A549 (cell line): ENCODE data around the gene PALLD.

Experiments used
- CTCF ChIP-seq: fragments of >200 bp; sonication (Bioruptor Twin); formaldehyde crosslinking; IDR thresholded peaks from 3 replicates; pipeline ENCODE4 v1.5.1; 2016
- EHF ChIP-seq: fragments of 250-450 bp; sonication (Bioruptor Pico); IDR thresholded peaks from 2 replicates; pipeline ENCODE4 v1.5.0; 2020; ENCODE audit warnings: mild to moderate bottlenecking
- ESRRA ChIP-seq: fragments of 150-350 bp; IDR thresholded peaks from 2 replicates; pipeline ENCODE4 v1.6.1; 2014; ENCODE audit warnings: mild to moderate bottlenecking, low read length, borderline replicate concordance
- JUNB ChIP-seq: fragments of >200 bp; sonication (Bioruptor Twin); formaldehyde crosslinking; IDR thresholded peaks from 2 replicates; pipeline ENCODE4 v1.6.1; 2016
- KDM1A ChIP-seq: fragments of 200-600 bp; sonication (generic); IDR thresholded peaks from 2 replicates; pipeline ENCODE4 v1.6.1; 2016; ENCODE audit warnings: low read depth, mild to moderate bottlenecking
- MAX ChIP-seq: IDR thresholded peaks from 2 replicates; pipeline ENCODE4 v1.6.1; 2012
- NPAS2 ChIP-seq: fragments of 250-450 bp; sonication (Bioruptor Pico); IDR thresholded peaks from 2 replicates; pipeline ENCODE4 v1.8.0; 2022; ENCODE audit warnings: mild to moderate bottlenecking, moderate library complexity, borderline replicate concordance
- PBX3 ChIP-seq: IDR thresholded peaks from 2 replicates; pipeline ENCODE4 v1.6.1; 2012
- POLR2AphosphoS2 ChIP-seq: conservative IDR thresholded peaks from 2 replicates; pipeline ENCODE4 v1.6.1; 2012; ENCODE audit warnings: low read length, improper control_type of control experiment, inconsistent platforms
- RFX5 ChIP-seq: fragments of 450-650 bp; IDR thresholded peaks from 2 replicates; pipeline ENCODE4 v1.7.1; 2014; ENCODE audit warnings: antibody characterized with exemption, mild to moderate bottlenecking, moderate library complexity

GRCh38 chr4:168917138-168917779 is 420.4 kb downstream of the PALLD start:
- TF ChIP-seq KDM1A (no peak), CTCF (peak; percentile 57), JUNB (no peak), NPAS2 (CRISPR knock-in tag) (no peak), ESRRA (no peak), POLR2AphosphoS2 (no peak), RFX5 (no peak), MAX (no peak), EHF (CRISPR knock-in tag) (no peak), PBX3 (no peak)
